ENCODE results near the gene ATN1. TPM values are rescaled to one million over a fixed set of nuclear protein-coding genes. Genes with fewer than 3 reads are reported as not detected.
A peak's percentile ranks its signal among the peaks of the same experiment; 100 is the strongest.

ATN1 gene
- total RNA-seq, 5 donors from 2014 or later (not counting 1 experiment from before 2014, with no cell fraction given): 34.7 to 44.3 (median 41.7) TPM

- POLR2A ChIA-PET: interaction anchor here in 1 of 2 donors (0.6 kb wide), 1 partner anchor 250 kb away, joined by 8 read pairs; the partner anchor contains the start of gene ZNF384
- no peak for DNase-seq
- 94% methylated on average over 2 of the region's 2 CpGs for WGBS (ENCODE audit: insufficient coverage)
- Mint-ChIP-seq H3K27me3 (no peaks in the 10 kb centered on the region), H3K9me3 (no peaks in the 10 kb centered on the region), H3K4me1 (peaks cover 39 to 56% (median 43%) of the 10 kb centered on the region in 3 donors), H3K36me3 (peaks cover 5% of the 10 kb centered on the region), H3K4me3 (peak overlapping the region in 2 of 3 donors; percentile 28 to 38), H3K27ac (peak overlapping the region; percentile 49 to 59)
- CTCF ChIA-PET: interaction anchor here (0.7 to 2.0 kb wide), 6 partner anchors 8 to 70 kb away, joined by 3 to 16 read pairs (median 4); partner anchors contain the start of gene SPSB2 (in 1 of the 2)
- H3K4me1 ChIP-seq (ENCODE audit: control insufficient read depth in 1 of 2, extremely low read depth in 1 of 2, insufficient read depth in 2 of 2, low read length in 2 of 2): peaks cover 5 to 51% of the 10 kb centered on the region in 2 experiments
- H3K4me3 ChIP-seq (ENCODE audit: control insufficient read depth in 1 of 2, extremely low read depth in 1 of 2, low read length in 1 of 2): no peak overlapping the region
- H3K9me3 ChIP-seq: no peaks in the 10 kb centered on the region
- peaks cover 0 to 12% of the 10 kb centered on the region in 2 donors for H3K36me3 ChIP-seq (ENCODE audit: control insufficient read depth in 2 of 2, extremely low read depth in 1 of 2, insufficient read depth in 1 of 2, low read length in 1 of 2)
- no peak for ATAC-seq (replicated peaks in 1 of 4)
- H3K27me3 ChIP-seq (replicated peaks in 1 of 2; ENCODE audit: control insufficient read depth in 2 of 2, extremely low read depth in 1 of 2, insufficient read depth in 2 of 2, low read length in 1 of 2): no peaks in the 10 kb centered on the region
- H3K27ac ChIP-seq (ENCODE audit: low read length): no peak overlapping the region
These were observed 11.4 kb downstream of the ATN1 start for GRCh38 chr12:6939191-6939540.

GRCh38 chr12:6941267-6941666 is 13.5 kb downstream of the ATN1 start:
- CTCF ChIA-PET: interaction anchor here (0.9 to 1.0 kb wide), 3 partner anchors 16 to 68 kb away, joined by 3 to 11 read pairs (median 3); partner anchors contain the start of gene SPSB2 (in 1 of the 2)
- Histone ChIP-seq H3K9me3 (no peaks in the 10 kb centered on the region), H3K36me3 (ENCODE audit: control insufficient read depth in 2 of 2, extremely low read depth in 1 of 2, insufficient read depth in 1 of 2, low read length in 1 of 2) (peaks cover 0 to 8% of the 10 kb centered on the region in 2 donors), H3K27me3 (replicated peaks in 1 of 2; ENCODE audit: control insufficient read depth in 2 of 2, extremely low read depth in 1 of 2, insufficient read depth in 2 of 2, low read length in 1 of 2) (no peaks in the 10 kb centered on the region), H3K4me3 (ENCODE audit: control insufficient read depth in 1 of 2, extremely low read depth in 1 of 2, low read length in 1 of 2) (no peak overlapping the region), H3K27ac (ENCODE audit: low read length) (no peak overlapping the region), H3K4me1 (ENCODE audit: control insufficient read depth in 1 of 2, extremely low read depth in 1 of 2, insufficient read depth in 2 of 2, low read length in 2 of 2) (peaks cover 21 to 65% of the 10 kb centered on the region in 2 experiments)
- DNase-seq (no peak), ATAC-seq (replicated peaks in 1 of 4) (no peak)
- Mint-ChIP-seq H3K9me3 (no peaks in the 10 kb centered on the region), H3K36me3 (no peaks in the 10 kb centered on the region), H3K4me3 (no peak overlapping the region), H3K27ac (peak overlapping the region in 1 of 2 donors; percentile 23), H3K4me1 (peaks cover 44 to 59% (median 50%) of the 10 kb centered on the region in 3 donors), H3K27me3 (no peaks in the 10 kb centered on the region)
- POLR2A ChIA-PET: interaction anchor here in 1 of 2 donors (0.6 kb wide), 1 partner anchor 10 kb away, joined by 3 read pairs; no protein-coding TSS in a partner anchor
- WGBS (ENCODE audit: insufficient coverage): 94% methylated on average over 10 of the region's 12 CpGs

GRCh38 chr12:6941782-6942181 is 14.0 kb downstream of the ATN1 start:
- no peaks in the 10 kb centered on the region for H3K27me3 ChIP-seq (replicated peaks in 1 of 2; ENCODE audit: control insufficient read depth in 2 of 2, extremely low read depth in 1 of 2, insufficient read depth in 2 of 2, low read length in 1 of 2)
- DNase-seq: no peak
- ATAC-seq (replicated peaks in 1 of 4): no peak
- H3K4me1 Mint-ChIP-seq: peaks cover 44 to 59% (median 50%) of the 10 kb centered on the region in 3 donors
- CTCF ChIA-PET: interaction anchor here (0.9 to 1.0 kb wide), 2 partner anchors 16 to 26 kb away, joined by 3 read pairs; no protein-coding TSS in a partner anchor
- no peaks in the 10 kb centered on the region for H3K9me3 ChIP-seq
- peaks cover 19 to 65% of the 10 kb centered on the region in 2 experiments for H3K4me1 ChIP-seq (ENCODE audit: control insufficient read depth in 1 of 2, extremely low read depth in 1 of 2, insufficient read depth in 2 of 2, low read length in 2 of 2)
- H3K9me3 Mint-ChIP-seq: no peaks in the 10 kb centered on the region
- H3K4me3 ChIP-seq (ENCODE audit: control insufficient read depth in 1 of 2, extremely low read depth in 1 of 2, low read length in 1 of 2): no peak overlapping the region
- peaks cover 0 to 8% of the 10 kb centered on the region in 2 donors for H3K36me3 ChIP-seq (ENCODE audit: control insufficient read depth in 2 of 2, extremely low read depth in 1 of 2, insufficient read depth in 1 of 2, low read length in 1 of 2)
- no peaks in the 10 kb centered on the region for H3K36me3 Mint-ChIP-seq
- no peak overlapping the region for H3K27ac ChIP-seq (ENCODE audit: low read length)
- POLR2A ChIA-PET: no interaction called here
- WGBS (ENCODE audit: insufficient coverage): no CpG with 5 or more reads among the region's 12 CpGs
- peak overlapping the region in 1 of 3 donors; percentile 88 for H3K4me3 Mint-ChIP-seq
- H3K27ac Mint-ChIP-seq: no peak overlapping the region
- no peaks in the 10 kb centered on the region for H3K27me3 Mint-ChIP-seq

GRCh38 chr12:6942331-6942665 is 14.5 kb downstream of the ATN1 start:
- Histone ChIP-seq H3K4me3 (ENCODE audit: control insufficient read depth in 1 of 2, extremely low read depth in 1 of 2, low read length in 1 of 2) (no peak overlapping the region), H3K27me3 (replicated peaks in 1 of 2; ENCODE audit: control insufficient read depth in 2 of 2, extremely low read depth in 1 of 2, insufficient read depth in 2 of 2, low read length in 1 of 2) (no peaks in the 10 kb centered on the region), H3K4me1 (ENCODE audit: control insufficient read depth in 1 of 2, extremely low read depth in 1 of 2, insufficient read depth in 2 of 2, low read length in 2 of 2) (peaks cover 24 to 65% of the 10 kb centered on the region in 2 experiments), H3K36me3 (ENCODE audit: control insufficient read depth in 2 of 2, extremely low read depth in 1 of 2, insufficient read depth in 1 of 2, low read length in 1 of 2) (peaks cover 0 to 8% of the 10 kb centered on the region in 2 donors), H3K27ac (ENCODE audit: low read length) (peak overlapping the region; percentile 97), H3K9me3 (no peaks in the 10 kb centered on the region)
- ChIA-PET POLR2A (interaction anchor here in 1 of 2 donors (2.4 kb wide), 1 partner anchor 19 kb away, joined by 9 read pairs; no protein-coding TSS in a partner anchor), CTCF (interaction anchor here in 1 of 2 donors (2.7 kb wide), 1 partner anchor 70 kb away, joined by 14 read pairs; the partner anchor contains the start of gene SPSB2)
- Mint-ChIP-seq H3K9me3 (no peaks in the 10 kb centered on the region), H3K36me3 (no peaks in the 10 kb centered on the region), H3K4me3 (peak overlapping the region in 1 of 3 donors; percentile 88), H3K27me3 (no peaks in the 10 kb centered on the region), H3K27ac (peak overlapping the region; percentile 97 to 100), H3K4me1 (peaks cover 47 to 62% (median 53%) of the 10 kb centered on the region in 3 donors)
- DNase-seq (no peak), ATAC-seq (replicated peaks in 1 of 4) (no peak)
- 95% methylated on average over 8 of the region's 11 CpGs for WGBS (ENCODE audit: insufficient coverage)

GRCh38 chr12:6943389-6943721 is 15.6 kb downstream of the ATN1 start:
- peak; percentile 63 to 67 (median 65) for ATAC-seq (replicated peaks in 1 of 4)
- no peaks in the 10 kb centered on the region for H3K9me3 Mint-ChIP-seq
- Histone ChIP-seq H3K36me3 (ENCODE audit: control insufficient read depth in 2 of 2, extremely low read depth in 1 of 2, insufficient read depth in 1 of 2, low read length in 1 of 2) (peaks cover 0 to 8% of the 10 kb centered on the region in 2 donors), H3K27ac (ENCODE audit: low read length) (peak overlapping the region; percentile 97), H3K4me3 (ENCODE audit: control insufficient read depth in 1 of 2, extremely low read depth in 1 of 2, low read length in 1 of 2) (peak overlapping the region in 1 of 2 donors; percentile 89), H3K4me1 (ENCODE audit: control insufficient read depth in 1 of 2, extremely low read depth in 1 of 2, insufficient read depth in 2 of 2, low read length in 2 of 2) (peaks cover 24 to 69% of the 10 kb centered on the region in 2 experiments), H3K27me3 (replicated peaks in 1 of 2; ENCODE audit: control insufficient read depth in 2 of 2, extremely low read depth in 1 of 2, insufficient read depth in 2 of 2, low read length in 1 of 2) (no peaks in the 10 kb centered on the region), H3K9me3 (no peaks in the 10 kb centered on the region)
- peaks cover 55 to 65% (median 64%) of the 10 kb centered on the region in 3 donors for H3K4me1 Mint-ChIP-seq
- CTCF ChIA-PET: interaction anchor here (0.5 to 8.2 kb wide), 22 partner anchors 9 to 993 kb away, joined by 3 to 126 read pairs (median 9); partner anchors contain the start of genes C1RL (in 1 of the 2), CDCA3 (in 1 of the 2), LPCAT3 (in 1 of the 2) and SPSB2 (in 1 of the 2)
- POLR2A ChIA-PET: interaction anchor here (0.5 to 3.2 kb wide), 21 partner anchors 9 to 586 kb away, joined by 3 to 22 read pairs (median 6); partner anchors contain the start of genes LPCAT3 (in 1 of the 2), SPSB2 (in 1 of the 2) and USP5 (in 1 of the 2)
- H3K27me3 Mint-ChIP-seq: no peaks in the 10 kb centered on the region
- no peaks in the 10 kb centered on the region for H3K36me3 Mint-ChIP-seq
- H3K4me3 Mint-ChIP-seq: peak overlapping the region; percentile 88 to 98 (median 91)
- 3% methylated on average over 5 of the region's 13 CpGs for WGBS (ENCODE audit: insufficient coverage)
- DNase-seq: peak; percentile 51 to 94 (median 83)
- H3K27ac Mint-ChIP-seq: peak overlapping the region; percentile 97 to 100

DNA sequence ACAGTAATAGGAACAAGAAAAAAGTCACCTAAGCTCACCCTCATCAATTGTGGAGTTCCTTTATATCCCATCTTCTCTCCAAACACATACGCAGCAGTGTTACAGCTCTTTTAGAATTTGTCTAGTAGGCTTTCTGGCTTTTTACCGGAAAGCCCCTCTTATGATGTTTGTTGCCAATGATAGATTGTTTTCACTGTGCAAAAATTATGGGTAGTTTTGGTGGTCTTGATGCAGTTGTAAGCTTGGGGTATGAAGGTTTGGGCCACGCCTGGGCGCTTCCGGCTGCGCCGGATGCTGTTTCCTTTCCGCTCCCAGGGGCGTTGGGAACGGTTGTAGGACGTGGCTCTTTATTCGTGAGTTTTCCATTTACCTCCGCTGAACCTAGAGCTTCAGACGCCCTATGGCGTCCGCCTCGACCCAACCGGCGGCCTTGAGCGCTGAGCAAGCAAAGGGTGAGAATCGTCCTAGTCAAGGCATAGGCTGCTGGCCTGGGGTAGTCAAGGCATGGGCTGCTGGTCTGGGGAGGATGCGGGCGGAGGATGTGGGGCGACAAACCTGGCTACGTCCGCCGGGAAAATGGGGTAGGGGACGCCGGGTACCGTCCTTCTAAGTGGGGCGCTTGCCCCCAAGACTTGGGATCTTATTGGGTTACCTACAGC is 16.1 kb downstream of the ATN1 start, which contains the start of the genes C12orf57 and RNU7-1:
Gene C12orf57, plus strand, starts transcription at position 301 of the 659 bp plus-strand sequence. Its CDS starts 100 bp downstream, at position 401.
Gene RNU7-1, plus strand, starts transcription at position 95 of the 659 bp plus-strand sequence.
- Mint-ChIP-seq H3K9me3 (no peaks in the 10 kb centered on the region), H3K4me3 (peak within 1 kb of the TSS; percentile 88 to 98 (median 91)), H3K27ac (peak within 1 kb of the TSS; percentile 97 to 100), H3K27me3 (no peaks in the 10 kb centered on the region), H3K4me1 (peaks cover 59 to 69% (median 68%) of the 10 kb centered on the region in 3 donors), H3K36me3 (no peaks in the 10 kb centered on the region)
- 1% methylated on average over 29 of the region's 31 CpGs for WGBS (ENCODE audit: insufficient coverage)
- ChIA-PET POLR2A (interaction anchor here (0.5 to 3.2 kb wide), 25 partner anchors 9 to 586 kb away, joined by 3 to 22 read pairs (median 5); partner anchors contain the start of genes CDCA3 (in 1 of the 2), LPCAT3 (in 1 of the 2), MLF2 (in 1 of the 2) and SPSB2 (in 1 of the 2)), CTCF (interaction anchor here (0.5 to 8.2 kb wide), 25 partner anchors 9 to 993 kb away, joined by 3 to 126 read pairs (median 7); partner anchors contain the start of genes C1RL (in 1 of the 2), CDCA3 (in 1 of the 2), LPCAT3 (in 1 of the 2) and SPSB2 (in 1 of the 2))
- Histone ChIP-seq H3K4me1 (ENCODE audit: control insufficient read depth in 1 of 2, extremely low read depth in 1 of 2, insufficient read depth in 2 of 2, low read length in 2 of 2) (peaks cover 24 to 69% of the 10 kb centered on the region in 2 experiments), H3K27me3 (replicated peaks in 1 of 2; ENCODE audit: control insufficient read depth in 2 of 2, extremely low read depth in 1 of 2, insufficient read depth in 2 of 2, low read length in 1 of 2) (no peaks in the 10 kb centered on the region), H3K27ac (ENCODE audit: low read length) (peak within 1 kb of the TSS; percentile 97), H3K36me3 (ENCODE audit: control insufficient read depth in 2 of 2, extremely low read depth in 1 of 2, insufficient read depth in 1 of 2, low read length in 1 of 2) (peaks cover 0 to 8% of the 10 kb centered on the region in 2 donors), H3K9me3 (no peaks in the 10 kb centered on the region), H3K4me3 (ENCODE audit: control insufficient read depth in 1 of 2, extremely low read depth in 1 of 2, low read length in 1 of 2) (peak within 1 kb of the TSS; percentile 81 to 89)
- ATAC-seq (replicated peaks in 1 of 4) (peak; percentile 46 to 67 (median 51)), DNase-seq (peak; percentile 55 to 90 (median 77))
